HCT116 (cell line): ENCODE results near the gene CHKA. TPM values are rescaled to one million over a fixed set of nuclear protein-coding genes. Genes with fewer than 3 reads are reported as not detected.

Experiments
- ATAC-seq: fragments of 200-7000 bp; cut with Tn5 transposase; 2 replicates; pipeline ENCODE4 v1.9.1; 2020; ENCODE audit warnings: mild to moderate bottlenecking, moderate library complexity
- BruUV-seq: library from RNA; stranded (reverse); fragments of 400-500 nt; replicated peaks from 2 replicates; lab custom pipeline; 2021; lab: Mats Ljungman, UMichigan
- CTCF ChIA-PET: fragments of 300-600 bp; sonication (Branson Sonifier 250); formaldehyde crosslinking; loops from one replicate; lab custom pipeline; 2021; ENCODE audit warnings: antibody characterized with exemption; lab: Charles Lee
- POLR2A ChIA-PET: fragments of 300-600, 350-600 bp; sonication (Branson Sonifier 250); formaldehyde crosslinking; loops from one replicate; lab custom pipeline; 2021; ENCODE audit warnings: antibody characterized with exemption; lab: Charles Lee
- RAD21 ChIA-PET, 2 experiments: fragments of 300-600 bp; sonication (Branson Sonifier 250); formaldehyde crosslinking; loops; one replicate each; lab custom pipeline; 2023; ENCODE audit warnings: low total read pairs in 2 of 2; ENCODE audit not compliant: uncharacterized antibody in 2 of 2, unreplicated experiment in 2 of 2, low non-redundant PET in 1 of 2; lab: Charles Lee
- DNase-seq: peaks from one replicate; pipeline ENCODE4 v3.0.0-alpha.2; 2010; ENCODE audit warnings: low read depth, low spot score
- H2AFZ ChIP-seq: fragments of 200-600 bp; shearing (Covaris generic), sonication (generic); 2 replicates; pipeline ENCODE4 v1.6.1; 2017; ENCODE audit warnings: low read depth, mixed run types, mixed read lengths, antibody characterized with exemption, low read length; ENCODE audit not compliant: poor library complexity, severe bottlenecking
- H3K27ac ChIP-seq: 2 replicates; pipeline ENCODE4 v1.5.1; 2012; ENCODE audit warnings: low read depth, low read length
- H3K27me3 ChIP-seq: fragments of 200-600 bp; sonication (generic); 2 replicates; pipeline ENCODE4 v1.6.1; 2016; ENCODE audit warnings: mixed run types, low read length, mixed read lengths; ENCODE audit not compliant: insufficient read depth
- H3K36me3 ChIP-seq, 2 experiments: fragments of 200-500 bp in 1 of 2; fragments of 200-600 bp in 1 of 2; sonication (Bioruptor generic) in 1 of 2; sonication (generic) in 1 of 2; 2 replicates each; pipeline versions ENCODE4 v1.5.1 to v1.6.1; 2014 to 2016; ENCODE audit warnings: low read length in 2 of 2, inconsistent platforms in 1 of 2, mixed read lengths in 1 of 2, mixed run types in 1 of 2; ENCODE audit not compliant: insufficient read depth in 2 of 2, control insufficient read depth in 1 of 2
- H3K4me1 ChIP-seq, 2 experiments: fragments of 200-600 bp in 1 of 2; sonication (generic) in 1 of 2; 2 replicates each; pipeline versions ENCODE4 v1.5.1 to v1.6.1; 2012 to 2017; ENCODE audit warnings: low read length in 2 of 2, inconsistent platforms in 1 of 2, mild to moderate bottlenecking in 1 of 2, mixed read lengths in 1 of 2, mixed run types in 1 of 2, moderate library complexity in 1 of 2; ENCODE audit not compliant: insufficient read depth in 2 of 2, control insufficient read depth in 1 of 2
- H3K4me2 ChIP-seq: fragments of 200-600 bp; sonication (generic); 2 replicates; pipeline ENCODE4 v1.6.1; 2017; ENCODE audit warnings: mixed run types, low read length, mixed read lengths
- H3K4me3 ChIP-seq, 2 experiments: fragments of 200-600 bp in 1 of 2; sonication (generic) in 1 of 2; replicated peaks in 1 of 2; 2 replicates each; pipeline ENCODE4 v1.5.1; 2011 to 2016; ENCODE audit warnings: low read length in 2 of 2, control low read depth in 1 of 2, low read depth in 1 of 2, mild to moderate bottlenecking in 1 of 2, mixed read lengths in 1 of 2, mixed run types in 1 of 2
- H3K79me2 ChIP-seq: fragments of 200-600 bp; sonication (generic); 2 replicates; pipeline ENCODE4 v1.6.1; 2017; ENCODE audit warnings: mild to moderate bottlenecking, mixed run types, low read length, moderate library complexity, mixed read lengths; ENCODE audit not compliant: insufficient read depth
- H3K9ac ChIP-seq: fragments of 200-600 bp; sonication (generic); 2 replicates; pipeline ENCODE4 v1.6.1; 2016; ENCODE audit warnings: low read length, mixed read lengths
- H3K9me2 ChIP-seq: fragments of 200-600 bp; sonication (generic), shearing (Covaris generic); 2 replicates; pipeline ENCODE4 v1.6.1; 2017; ENCODE audit warnings: mixed run types, mild to moderate bottlenecking, moderate library complexity; ENCODE audit not compliant: insufficient read depth
- H3K9me3 ChIP-seq, 2 experiments: fragments of 200-500 bp in 1 of 2; fragments of 200-600 bp in 1 of 2; sonication (Bioruptor generic) in 1 of 2; sonication (generic) in 1 of 2; 2 replicates each; pipeline ENCODE4 v1.6.1; 2014 to 2017; ENCODE audit warnings: low read length in 2 of 2, mixed read lengths in 2 of 2, inconsistent platforms in 1 of 2, low read depth in 1 of 2, mild to moderate bottlenecking in 1 of 2, mixed run types in 1 of 2, moderate library complexity in 1 of 2; ENCODE audit not compliant: control insufficient read depth in 1 of 2, insufficient read depth in 1 of 2
- H4K20me1 ChIP-seq: fragments of 200-600 bp; sonication (generic), shearing (Covaris generic); 2 replicates; pipeline ENCODE4 v1.6.1; 2017; ENCODE audit warnings: mixed run types, mild to moderate bottlenecking, moderate library complexity; ENCODE audit not compliant: insufficient read depth
- CBX3 ChIP-seq: IDR thresholded peaks from 2 replicates; pipeline ENCODE4 v1.6.1; 2012; ENCODE audit warnings: low read depth
- CEBPB ChIP-seq: IDR thresholded peaks from 2 replicates; pipeline ENCODE4 v1.6.1; 2012; ENCODE audit warnings: low read depth
- EGR1 ChIP-seq: IDR thresholded peaks from 2 replicates; pipeline ENCODE4 v1.6.1; 2012; ENCODE audit warnings: low read depth
- ELF1 ChIP-seq: IDR thresholded peaks from 2 replicates; pipeline ENCODE4 v1.6.1; 2012; ENCODE audit warnings: low read depth, borderline replicate concordance
- EZH2 ChIP-seq: fragments of 200-600 bp; sonication (generic); IDR thresholded peaks from 2 replicates; pipeline ENCODE4 v1.6.1; 2017; ENCODE audit warnings: antibody characterized with exemption, mixed run types
- EZH2phosphoT487 ChIP-seq: fragments of 200-600 bp; IDR thresholded peaks from 2 replicates; pipeline ENCODE4 v1.6.1; 2018; ENCODE audit warnings: antibody characterized with exemption, borderline replicate concordance
- FOSL1 ChIP-seq: IDR thresholded peaks from 2 replicates; pipeline ENCODE4 v1.6.1; 2012; ENCODE audit warnings: low read depth
- JUND ChIP-seq: IDR thresholded peaks from 2 replicates; pipeline ENCODE4 v1.6.1; 2012
- MAX ChIP-seq: IDR thresholded peaks from 2 replicates; pipeline ENCODE4 v1.6.1; 2012
- POLR2A ChIP-seq: IDR thresholded peaks from 2 replicates; pipeline ENCODE4 v1.7.0; 2011; ENCODE audit warnings: borderline replicate concordance; ENCODE audit not compliant: insufficient read depth, insufficient read length; ENCODE audit errors: extremely low read depth
- POLR2AphosphoS5 ChIP-seq: IDR thresholded peaks from 2 replicates; pipeline ENCODE4 v1.6.1; 2011; ENCODE audit warnings: mild to moderate bottlenecking, low read depth, low read length, moderate library complexity
- REST ChIP-seq: IDR thresholded peaks from 2 replicates; pipeline ENCODE4 v1.6.1; 2012; ENCODE audit warnings: low read depth
- SP1 ChIP-seq: IDR thresholded peaks from 2 replicates; pipeline ENCODE4 v1.6.1; 2012; ENCODE audit warnings: low read depth
- SRF ChIP-seq: IDR thresholded peaks from 2 replicates; pipeline ENCODE4 v1.6.1; 2012; ENCODE audit warnings: low read depth
- TCF7L2 ChIP-seq: IDR thresholded peaks from 2 replicates; pipeline ENCODE4 v1.7.0; 2011; ENCODE audit warnings: borderline replicate concordance, inconsistent platforms; ENCODE audit not compliant: insufficient read depth, insufficient read length; ENCODE audit errors: extremely low read depth
- YY1 ChIP-seq: IDR thresholded peaks from 2 replicates; pipeline ENCODE4 v1.6.1; 2011; ENCODE audit warnings: low read length, low read depth, moderate library complexity, mild to moderate bottlenecking; ENCODE audit not compliant: insufficient replicate concordance; ENCODE audit errors: extremely low read depth
- ZFX ChIP-seq: fragments of 450-650 bp; IDR thresholded peaks from 2 replicates; pipeline ENCODE4 v1.6.1; 2017
- ZNF274 ChIP-seq: fragments of 200-500 bp; sonication (Bioruptor generic); IDR thresholded peaks from 2 replicates; pipeline ENCODE4 v1.6.1; 2014; ENCODE audit warnings: mild to moderate bottlenecking, low read depth, low read length, inconsistent platforms
- intact Hi-C: fragments of 100-400 bp; cut with micrococcal nuclease; formaldehyde crosslinking; loops from 2 replicates; pipeline ENCODE4 v1.10.0; 2022
- total RNA-seq: library from RNA; stranded (reverse); gene quantifications from one replicate; pipeline ENCODE4 v1.2.1, GENCODE V29; 2021; ENCODE audit not compliant: unreplicated experiment
- TF ChIP-seq, protein P1 (sequence below): IDR thresholded peaks from 2 replicates; pipeline ENCODE4 v1.6.1; 2012
- TF ChIP-seq, protein P2 (sequence below), 3 experiments: fragments of 200-600 bp in 1 of 3; sonication (generic) in 1 of 3; IDR thresholded peaks in 2 of 3; conservative IDR thresholded peaks in 1 of 3; 2 replicates each; pipeline ENCODE4 v1.5.1; 2012 to 2017; ENCODE audit warnings: low read depth in 2 of 3, low read length in 2 of 3, antibody characterized with exemption in 1 of 3, borderline replicate concordance in 1 of 3, control low read depth in 1 of 3, mild to moderate bottlenecking in 1 of 3, mixed read lengths in 1 of 3, mixed run types in 1 of 3, moderate library complexity in 1 of 3; ENCODE audit not compliant: insufficient read depth in 1 of 3

Gene CHKA
- total RNA-seq, 1 experiment from 2014 or later: 33.1 TPM

DNA sequence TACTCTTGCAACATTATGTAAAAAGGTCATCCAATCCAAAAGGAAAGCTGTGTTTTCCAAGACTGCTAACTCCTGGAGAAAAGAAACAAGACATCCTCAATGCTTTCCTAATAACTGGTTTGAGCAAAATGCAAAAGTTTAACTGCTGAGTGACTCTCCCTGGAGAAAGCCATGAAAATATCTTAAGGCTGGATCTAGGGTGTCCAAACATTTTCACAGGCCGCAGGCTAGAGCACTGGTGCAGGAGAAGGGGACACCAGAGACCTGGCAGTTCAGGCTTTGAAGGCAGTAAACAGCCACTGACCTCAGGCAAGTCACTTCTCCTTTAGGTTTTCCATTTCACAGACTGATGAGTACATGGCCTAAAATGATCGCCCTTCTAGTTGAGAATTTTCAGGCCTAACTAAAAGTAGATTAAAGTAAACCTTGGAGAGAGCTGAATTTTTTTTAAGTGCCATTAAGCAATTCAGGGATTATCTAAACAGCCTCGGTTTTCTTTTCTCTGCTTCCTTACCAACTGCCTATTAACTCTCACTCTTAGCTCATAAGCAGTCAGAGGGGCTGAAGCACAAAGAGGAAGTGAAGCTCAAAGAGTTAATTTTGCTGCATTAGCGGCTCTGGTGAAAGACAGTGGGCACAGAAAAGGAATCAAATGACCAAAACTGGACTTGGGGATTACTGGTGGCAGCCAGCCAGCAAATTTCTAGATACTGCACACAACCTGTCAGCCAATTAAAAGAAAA, 2.3 kb downstream of the CHKA start:
- H2AFZ ChIP-seq: no peak overlapping the region
- no peak overlapping the region for H3K9ac ChIP-seq
- H3K27ac ChIP-seq: no peak overlapping the region
- no peaks in the 10 kb centered on the region for H3K27me3 ChIP-seq
- no peak for TF ChIP-seq TCF7L2
- TF ChIP-seq REST: no peak
- no peak for TF ChIP-seq ELF1
- TF ChIP-seq EGR1: no peak
- no peak for TF ChIP-seq EZH2
- TF ChIP-seq, protein P1, sequence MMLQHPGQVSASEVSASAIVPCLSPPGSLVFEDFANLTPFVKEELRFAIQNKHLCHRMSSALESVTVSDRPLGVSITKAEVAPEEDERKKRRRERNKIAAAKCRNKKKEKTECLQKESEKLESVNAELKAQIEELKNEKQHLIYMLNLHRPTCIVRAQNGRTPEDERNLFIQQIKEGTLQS: no peak
- TF ChIP-seq YY1: no peak
- no peak for TF ChIP-seq CEBPB
- TF ChIP-seq SRF: no peak
- no peak for TF ChIP-seq MAX
- no peak for TF ChIP-seq POLR2A
- no peak for TF ChIP-seq CBX3
- no peak for TF ChIP-seq ZNF274
- no peak for TF ChIP-seq SP1
- TF ChIP-seq POLR2AphosphoS5: no peak
- TF ChIP-seq, protein P2, sequence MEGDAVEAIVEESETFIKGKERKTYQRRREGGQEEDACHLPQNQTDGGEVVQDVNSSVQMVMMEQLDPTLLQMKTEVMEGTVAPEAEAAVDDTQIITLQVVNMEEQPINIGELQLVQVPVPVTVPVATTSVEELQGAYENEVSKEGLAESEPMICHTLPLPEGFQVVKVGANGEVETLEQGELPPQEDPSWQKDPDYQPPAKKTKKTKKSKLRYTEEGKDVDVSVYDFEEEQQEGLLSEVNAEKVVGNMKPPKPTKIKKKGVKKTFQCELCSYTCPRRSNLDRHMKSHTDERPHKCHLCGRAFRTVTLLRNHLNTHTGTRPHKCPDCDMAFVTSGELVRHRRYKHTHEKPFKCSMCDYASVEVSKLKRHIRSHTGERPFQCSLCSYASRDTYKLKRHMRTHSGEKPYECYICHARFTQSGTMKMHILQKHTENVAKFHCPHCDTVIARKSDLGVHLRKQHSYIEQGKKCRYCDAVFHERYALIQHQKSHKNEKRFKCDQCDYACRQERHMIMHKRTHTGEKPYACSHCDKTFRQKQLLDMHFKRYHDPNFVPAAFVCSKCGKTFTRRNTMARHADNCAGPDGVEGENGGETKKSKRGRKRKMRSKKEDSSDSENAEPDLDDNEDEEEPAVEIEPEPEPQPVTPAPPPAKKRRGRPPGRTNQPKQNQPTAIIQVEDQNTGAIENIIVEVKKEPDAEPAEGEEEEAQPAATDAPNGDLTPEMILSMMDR (IDR thresholded peaks at IDR 0.05 in 2 of 3, conservative IDR thresholded peaks at IDR 0.05 in 1 of 3; ENCODE audit: borderline replicate concordance in 1 of 3, insufficient read depth in 1 of 3, low read depth in 2 of 3, low read length in 2 of 3): no peak
- TF ChIP-seq ZFX: no peak
- no peak for TF ChIP-seq FOSL1
- TF ChIP-seq JUND: no peak
- no peak for TF ChIP-seq EZH2phosphoT487
- intact Hi-C loops: no loop called here
- H3K4me2 ChIP-seq: peak overlapping the region; percentile 92
- CTCF ChIA-PET: no interaction called here
- no peaks in the 10 kb centered on the region for H3K9me2 ChIP-seq
- H3K4me3 ChIP-seq: no peak overlapping the region
- POLR2A ChIA-PET: interaction anchor here (1.0 kb wide), 1 partner anchor 9 kb away, joined by 3 read pairs; no protein-coding TSS in a partner anchor
- RAD21 ChIA-PET: no interaction called here
- TSS peak; percentile 52 for BruUV-seq
- peaks cover 63% of the 10 kb centered on the region for H3K79me2 ChIP-seq
- no peaks in the 10 kb centered on the region for H3K9me3 ChIP-seq
- DNase-seq: no peak
- ATAC-seq: no peak
- H4K20me1 ChIP-seq: peaks cover 11% of the 10 kb centered on the region; the same call in 1 of the 2 replicates
- peaks cover 26 to 57% of the 10 kb centered on the region in 2 experiments for H3K4me1 ChIP-seq
- H3K36me3 ChIP-seq: no peaks in the 10 kb centered on the region
